ENCODE results near the gene ZNHIT1.

DNA sequence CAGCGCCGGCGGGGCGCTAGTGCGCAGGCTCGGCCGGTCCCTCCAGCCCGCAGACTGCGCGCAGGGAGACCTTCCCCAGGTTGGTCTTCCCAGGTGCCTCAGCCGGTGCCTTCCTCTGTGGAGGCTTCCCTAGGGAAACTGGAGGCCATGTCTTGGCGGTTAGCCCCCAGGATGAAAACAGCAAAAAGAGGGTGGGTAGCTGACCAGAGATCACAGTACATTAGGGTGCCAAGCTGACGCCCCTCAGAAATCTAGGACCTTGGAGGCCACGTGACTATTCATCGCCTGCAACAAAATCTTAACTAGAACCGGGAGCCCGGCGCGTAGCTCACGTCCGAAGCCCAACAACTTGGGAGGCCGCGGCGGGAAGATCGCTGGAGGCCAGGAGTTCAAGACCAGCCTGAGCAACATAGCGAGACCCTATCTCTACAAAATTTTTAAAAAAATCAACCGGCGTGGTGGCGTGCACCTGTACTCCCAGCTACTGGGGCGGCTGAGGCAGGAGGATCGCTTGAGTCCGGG lies 27.2 kb downstream of the ZNHIT1 start:
- TF ChIP-seq, protein P1, sequence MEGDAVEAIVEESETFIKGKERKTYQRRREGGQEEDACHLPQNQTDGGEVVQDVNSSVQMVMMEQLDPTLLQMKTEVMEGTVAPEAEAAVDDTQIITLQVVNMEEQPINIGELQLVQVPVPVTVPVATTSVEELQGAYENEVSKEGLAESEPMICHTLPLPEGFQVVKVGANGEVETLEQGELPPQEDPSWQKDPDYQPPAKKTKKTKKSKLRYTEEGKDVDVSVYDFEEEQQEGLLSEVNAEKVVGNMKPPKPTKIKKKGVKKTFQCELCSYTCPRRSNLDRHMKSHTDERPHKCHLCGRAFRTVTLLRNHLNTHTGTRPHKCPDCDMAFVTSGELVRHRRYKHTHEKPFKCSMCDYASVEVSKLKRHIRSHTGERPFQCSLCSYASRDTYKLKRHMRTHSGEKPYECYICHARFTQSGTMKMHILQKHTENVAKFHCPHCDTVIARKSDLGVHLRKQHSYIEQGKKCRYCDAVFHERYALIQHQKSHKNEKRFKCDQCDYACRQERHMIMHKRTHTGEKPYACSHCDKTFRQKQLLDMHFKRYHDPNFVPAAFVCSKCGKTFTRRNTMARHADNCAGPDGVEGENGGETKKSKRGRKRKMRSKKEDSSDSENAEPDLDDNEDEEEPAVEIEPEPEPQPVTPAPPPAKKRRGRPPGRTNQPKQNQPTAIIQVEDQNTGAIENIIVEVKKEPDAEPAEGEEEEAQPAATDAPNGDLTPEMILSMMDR (IDR thresholded peaks at IDR 0.05), result no peak
- TF ChIP-seq, protein P2, sequence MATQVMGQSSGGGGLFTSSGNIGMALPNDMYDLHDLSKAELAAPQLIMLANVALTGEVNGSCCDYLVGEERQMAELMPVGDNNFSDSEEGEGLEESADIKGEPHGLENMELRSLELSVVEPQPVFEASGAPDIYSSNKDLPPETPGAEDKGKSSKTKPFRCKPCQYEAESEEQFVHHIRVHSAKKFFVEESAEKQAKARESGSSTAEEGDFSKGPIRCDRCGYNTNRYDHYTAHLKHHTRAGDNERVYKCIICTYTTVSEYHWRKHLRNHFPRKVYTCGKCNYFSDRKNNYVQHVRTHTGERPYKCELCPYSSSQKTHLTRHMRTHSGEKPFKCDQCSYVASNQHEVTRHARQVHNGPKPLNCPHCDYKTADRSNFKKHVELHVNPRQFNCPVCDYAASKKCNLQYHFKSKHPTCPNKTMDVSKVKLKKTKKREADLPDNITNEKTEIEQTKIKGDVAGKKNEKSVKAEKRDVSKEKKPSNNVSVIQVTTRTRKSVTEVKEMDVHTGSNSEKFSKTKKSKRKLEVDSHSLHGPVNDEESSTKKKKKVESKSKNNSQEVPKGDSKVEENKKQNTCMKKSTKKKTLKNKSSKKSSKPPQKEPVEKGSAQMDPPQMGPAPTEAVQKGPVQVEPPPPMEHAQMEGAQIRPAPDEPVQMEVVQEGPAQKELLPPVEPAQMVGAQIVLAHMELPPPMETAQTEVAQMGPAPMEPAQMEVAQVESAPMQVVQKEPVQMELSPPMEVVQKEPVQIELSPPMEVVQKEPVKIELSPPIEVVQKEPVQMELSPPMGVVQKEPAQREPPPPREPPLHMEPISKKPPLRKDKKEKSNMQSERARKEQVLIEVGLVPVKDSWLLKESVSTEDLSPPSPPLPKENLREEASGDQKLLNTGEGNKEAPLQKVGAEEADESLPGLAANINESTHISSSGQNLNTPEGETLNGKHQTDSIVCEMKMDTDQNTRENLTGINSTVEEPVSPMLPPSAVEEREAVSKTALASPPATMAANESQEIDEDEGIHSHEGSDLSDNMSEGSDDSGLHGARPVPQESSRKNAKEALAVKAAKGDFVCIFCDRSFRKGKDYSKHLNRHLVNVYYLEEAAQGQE (IDR thresholded peaks at IDR 0.05; ENCODE audit: insufficient read depth in 1 of 2, low read depth in 2 of 2, low read length in 1 of 2), result no peak
- TF ChIP-seq POLR2AphosphoS5 (IDR thresholded peaks at IDR 0.05; ENCODE audit: low read depth, low read length), result peak; percentile 17
- no peak for TF ChIP-seq SIN3A (IDR thresholded peaks at IDR 0.05; ENCODE audit: borderline replicate concordance, insufficient read depth, low read depth, low read length)
